GM18951 (cell line): ENCODE data around the gene MED27.
"Not testable (repeated sequence)": the region's sequence is repeated elsewhere in the genome, so short reads cannot be mapped to it uniquely, and the experiment has no call there.

Experiments
- POLR2A ChIP-seq: IDR thresholded peaks from 4 replicates; pipeline ENCODE4 v1.6.1; 2011; ENCODE audit warnings: mild to moderate bottlenecking; ENCODE audit not compliant: insufficient read length, insufficient read depth; ENCODE audit errors: extremely low read depth
- in situ Hi-C: fragments of 300-500 bp; cut with MboI; formaldehyde crosslinking; loops from one replicate; pipeline ENCODE4 v1.12.0; 2022; ENCODE audit warnings: low sequenced_read_pairs, mixed read lengths, inconsistent platforms; ENCODE audit not compliant: unreplicated experiment

MED27 gene

GRCh38 chr9:131934673-131935072 is 145.0 kb downstream of the MED27 start:
- in situ Hi-C loops, result no loop called here
- no peak for TF ChIP-seq POLR2A

- in situ Hi-C loops, result no loop called here
- no peak for TF ChIP-seq POLR2A
These were observed 152.6 kb downstream of the MED27 start for GRCh38 chr9:131927091-131927490.

- in situ Hi-C loops, result no loop called here
These were observed 153.2 kb downstream of the MED27 start for GRCh38 chr9:131926360-131926922.

DNA sequence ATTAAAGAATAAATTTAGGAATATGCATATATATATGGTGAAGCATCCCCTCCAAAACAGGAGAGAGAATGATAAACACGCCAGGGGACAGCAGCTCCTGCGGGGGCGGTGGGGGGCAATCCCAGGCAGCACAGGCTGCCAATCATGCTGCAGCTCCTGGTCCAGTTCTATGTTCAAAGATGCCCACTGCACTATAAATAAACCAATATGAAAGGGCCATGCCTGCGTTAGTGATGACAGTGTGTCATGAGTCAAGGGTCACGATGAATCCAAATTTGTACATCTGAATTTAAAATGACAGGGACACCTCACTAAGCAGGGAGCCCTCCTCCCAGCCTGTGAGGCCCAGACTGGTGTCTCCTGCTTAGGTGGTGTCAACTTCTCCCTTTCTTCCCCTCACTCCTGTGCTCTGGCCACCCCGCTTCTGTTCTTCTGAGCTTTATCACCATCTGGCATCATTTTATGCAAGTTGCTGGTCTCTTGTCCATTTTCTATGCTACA is 153.9 kb downstream of the MED27 start:
- TF ChIP-seq POLR2A, result no peak
- in situ Hi-C loops, result no loop called here

More at GRCh38 chr9:131926360-131926922, 153.2 kb downstream of the MED27 start:
- no peak for TF ChIP-seq POLR2A

DNA sequence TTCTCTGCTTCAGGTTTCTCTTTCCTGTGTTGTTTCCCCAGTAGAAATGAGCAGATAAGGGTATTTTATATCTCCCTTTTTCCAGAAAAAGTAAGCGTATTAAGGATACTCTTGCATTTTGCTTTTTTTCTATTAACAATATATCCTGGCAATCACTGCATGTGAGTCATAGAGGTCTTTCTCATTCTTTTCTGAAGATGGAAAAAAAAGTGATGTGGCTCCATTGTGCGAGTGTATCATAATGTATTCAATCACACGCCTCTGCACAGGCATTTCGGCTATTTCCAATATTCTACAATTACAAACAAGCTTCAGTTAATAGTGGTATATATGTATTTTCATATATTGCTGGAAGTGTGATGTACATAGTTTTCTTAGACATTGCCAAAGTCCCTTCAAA is 155.9 kb downstream of the MED27 start:
- no peak for TF ChIP-seq POLR2A
- in situ Hi-C loops, result no loop called here

DNA sequence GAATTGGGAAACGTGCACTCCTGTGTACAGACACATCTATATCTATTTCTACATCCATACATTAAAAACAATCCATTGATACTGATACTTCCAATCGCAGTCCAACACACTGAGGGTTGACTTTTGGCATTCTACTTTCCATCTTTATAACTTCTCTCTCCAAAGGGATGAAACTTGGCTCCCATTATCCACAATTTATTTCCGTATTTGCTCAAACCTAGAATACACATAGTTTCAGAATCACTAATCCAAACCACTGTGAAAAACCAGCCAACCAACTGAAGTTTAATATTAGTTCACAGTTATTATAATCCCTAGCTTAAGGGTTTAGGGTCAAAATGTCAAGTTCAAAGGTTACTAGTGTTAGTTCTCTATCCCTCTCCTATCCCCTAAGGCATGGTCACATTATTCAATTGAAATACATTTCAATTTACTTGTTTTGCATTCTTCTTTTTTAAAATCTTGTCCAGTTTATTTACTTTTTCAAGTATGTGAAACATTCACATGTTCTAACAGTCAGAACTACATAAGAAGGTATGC is 156.5 kb downstream of the MED27 start:
- in situ Hi-C loops, result no loop called here
- TF ChIP-seq POLR2A, result no peak

DNA sequence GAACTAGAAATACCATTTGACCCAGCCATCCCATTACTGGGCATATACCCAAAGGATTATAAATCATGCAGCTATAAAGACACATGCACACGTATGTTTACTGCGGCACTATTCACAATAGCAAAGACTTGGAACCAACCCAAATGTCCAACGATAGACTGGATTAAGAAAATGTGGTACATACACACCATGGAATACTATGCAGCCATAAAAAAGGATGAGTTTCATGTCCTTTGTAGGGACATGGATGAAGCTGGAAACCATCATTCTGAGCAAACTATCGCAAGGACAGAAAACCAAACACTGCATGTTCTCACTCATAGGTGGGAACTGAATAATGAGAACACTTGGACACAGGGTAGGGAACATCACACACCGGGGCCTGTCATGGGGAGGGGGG is 158.0 kb downstream of the MED27 start:
- in situ Hi-C loops, result not testable (repeated sequence)

DNA sequence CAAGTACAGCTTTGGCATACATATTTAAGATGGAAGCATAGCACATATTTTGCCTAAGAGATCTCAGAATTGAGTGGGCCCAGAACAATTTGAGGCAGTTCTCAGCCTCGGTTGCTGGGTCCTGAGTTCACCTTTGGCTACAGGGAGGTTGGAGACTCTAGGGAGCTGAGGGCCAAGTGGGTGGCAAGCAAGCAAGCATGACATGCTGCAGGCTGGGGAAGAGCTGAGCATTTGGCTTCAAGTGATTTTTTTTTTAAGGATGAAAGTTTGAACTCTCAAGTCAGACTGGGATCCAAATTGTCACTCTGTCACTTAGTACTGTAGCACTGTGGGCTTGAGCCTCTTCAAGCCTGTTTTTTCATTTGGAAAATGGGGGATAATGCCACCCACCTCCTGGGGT is 160.5 kb downstream of the MED27 start:
- in situ Hi-C loops, result no loop called here
- no peak for TF ChIP-seq POLR2A

- no peak for TF ChIP-seq POLR2A
- in situ Hi-C loops, result no loop called here
These were observed 161.2 kb downstream of the MED27 start for GRCh38 chr9:131918481-131918880.

- in situ Hi-C loops, result no loop called here
- no peak for TF ChIP-seq POLR2A
These were observed 162.7 kb downstream of the MED27 start for GRCh38 chr9:131917009-131917408.

DNA sequence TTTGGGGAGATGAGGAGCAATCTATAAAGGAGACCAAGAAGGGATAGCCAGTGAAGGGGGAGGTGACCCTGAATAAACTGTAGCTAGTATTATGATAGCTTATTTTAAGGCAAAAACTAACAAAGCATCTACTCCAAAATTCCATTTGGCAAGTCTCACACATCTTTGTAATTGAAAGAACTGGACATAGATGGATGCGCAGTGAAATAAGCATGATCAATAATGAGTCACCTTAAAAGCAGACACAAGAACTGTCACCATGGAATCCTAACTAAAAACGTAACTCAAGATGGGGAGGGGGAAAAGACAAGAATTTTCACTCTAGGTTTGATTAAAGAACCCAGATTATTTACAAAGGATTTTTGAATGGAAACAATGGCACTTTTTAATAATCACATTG is 164.5 kb downstream of the MED27 start:
- TF ChIP-seq POLR2A, result no peak
- in situ Hi-C loops, result no loop called here

- TF ChIP-seq POLR2A, result no peak
- in situ Hi-C loops, result no loop called here
These were observed 167.0 kb downstream of the MED27 start for GRCh38 chr9:131912671-131913070.

- TF ChIP-seq POLR2A, result no peak
- in situ Hi-C loops, result no loop called here
These were observed 167.6 kb downstream of the MED27 start for GRCh38 chr9:131912069-131912468.

DNA sequence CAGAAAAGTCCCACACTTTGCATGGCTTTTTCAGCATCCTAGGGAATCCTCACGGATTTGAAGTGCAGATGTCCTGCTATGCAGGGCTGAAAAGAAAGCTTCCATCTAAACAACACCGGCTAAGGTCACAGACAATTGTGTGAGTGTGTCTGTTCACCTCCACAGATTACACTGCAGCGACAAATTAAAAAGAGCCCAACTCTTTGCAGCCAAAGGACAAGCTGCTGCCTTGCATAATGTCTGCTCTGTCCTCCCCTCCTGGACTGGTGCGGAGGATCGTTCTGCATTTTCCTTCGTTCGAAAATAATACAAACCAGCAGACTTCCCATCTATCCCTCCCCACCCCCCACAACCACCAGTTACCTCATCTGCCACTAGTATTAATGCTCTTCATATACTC is 169.1 kb downstream of the MED27 start:
- TF ChIP-seq POLR2A, result no peak
- in situ Hi-C loops, result no loop called here

GRCh38 chr9:131905144-131905543 is 174.5 kb downstream of the MED27 start:
- in situ Hi-C loops, result no loop called here

More at GRCh38 chr9:131905144-131905543, 174.5 kb downstream of the MED27 start:
- no peak for TF ChIP-seq POLR2A
